ENCODE measurements around the gene PLA2G15.

DNA sequence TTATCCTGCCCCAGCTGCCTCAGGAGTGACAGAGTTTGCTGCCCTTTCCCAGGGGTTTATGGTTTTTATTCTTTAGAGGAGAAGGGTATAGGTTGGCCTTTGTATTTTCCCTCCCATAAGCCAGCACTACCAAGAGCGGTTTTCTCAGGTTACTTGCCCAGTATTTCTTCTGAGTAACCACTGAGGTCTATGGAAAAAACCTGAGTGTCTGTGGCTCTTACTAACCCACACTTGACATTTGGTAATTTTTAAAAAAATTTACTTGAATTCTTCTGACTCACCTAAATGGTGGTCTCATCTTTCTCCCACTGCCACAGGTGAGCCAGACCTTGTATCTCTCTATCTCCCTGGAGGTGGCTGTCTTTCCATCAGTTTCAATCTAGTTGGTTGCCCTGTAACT lies 25.2 kb downstream of the PLA2G15 start:
- TF ChIP-seq, protein P1, sequence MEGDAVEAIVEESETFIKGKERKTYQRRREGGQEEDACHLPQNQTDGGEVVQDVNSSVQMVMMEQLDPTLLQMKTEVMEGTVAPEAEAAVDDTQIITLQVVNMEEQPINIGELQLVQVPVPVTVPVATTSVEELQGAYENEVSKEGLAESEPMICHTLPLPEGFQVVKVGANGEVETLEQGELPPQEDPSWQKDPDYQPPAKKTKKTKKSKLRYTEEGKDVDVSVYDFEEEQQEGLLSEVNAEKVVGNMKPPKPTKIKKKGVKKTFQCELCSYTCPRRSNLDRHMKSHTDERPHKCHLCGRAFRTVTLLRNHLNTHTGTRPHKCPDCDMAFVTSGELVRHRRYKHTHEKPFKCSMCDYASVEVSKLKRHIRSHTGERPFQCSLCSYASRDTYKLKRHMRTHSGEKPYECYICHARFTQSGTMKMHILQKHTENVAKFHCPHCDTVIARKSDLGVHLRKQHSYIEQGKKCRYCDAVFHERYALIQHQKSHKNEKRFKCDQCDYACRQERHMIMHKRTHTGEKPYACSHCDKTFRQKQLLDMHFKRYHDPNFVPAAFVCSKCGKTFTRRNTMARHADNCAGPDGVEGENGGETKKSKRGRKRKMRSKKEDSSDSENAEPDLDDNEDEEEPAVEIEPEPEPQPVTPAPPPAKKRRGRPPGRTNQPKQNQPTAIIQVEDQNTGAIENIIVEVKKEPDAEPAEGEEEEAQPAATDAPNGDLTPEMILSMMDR (IDR thresholded peaks at IDR 0.05): no peak
- TF ChIP-seq POLR2A (IDR thresholded peaks at IDR 0.05; ENCODE audit: low read depth) (no peak), EP300 (IDR thresholded peaks at IDR 0.05) (no peak), POLR2AphosphoS5 (IDR thresholded peaks at IDR 0.05) (no peak)

Data from esophagus muscularis mucosa (tissue), 4 donors.